IPS DF 4.7 (cell line): ENCODE data around the gene UGCG.
"Not testable (repeated sequence)": the region's sequence is repeated elsewhere in the genome, so short reads cannot be mapped to it uniquely, and the experiment has no call there.

Experiments
- DNase-seq: peaks from one replicate; pipeline ENCODE4 v3.0.0-alpha.2; 2013; ENCODE audit warnings: low spot score; ENCODE audit errors: extremely low read depth

Gene UGCG

GRCh38 chr9:111949919-111950318, 53.3 kb downstream of the UGCG start:
- DNase-seq, result no peak

DNA sequence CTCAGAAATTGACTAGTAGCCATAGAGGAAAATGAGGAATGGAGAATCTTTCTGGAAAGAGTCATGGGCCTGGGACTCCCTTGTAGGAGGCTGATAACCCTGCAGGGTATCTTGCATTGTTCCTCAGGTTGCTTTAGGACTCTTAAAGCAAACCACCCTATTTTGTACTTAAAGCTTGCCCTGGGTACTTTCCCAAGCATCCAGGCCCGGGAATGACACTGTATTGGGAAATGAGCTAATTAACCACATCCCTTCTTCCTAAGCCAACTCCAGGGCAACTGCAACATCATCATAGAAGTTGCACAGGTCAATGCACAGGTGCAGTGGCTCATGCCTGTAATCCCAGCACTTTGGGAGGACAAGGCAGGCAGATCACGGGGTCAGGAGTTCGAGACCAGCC, 55.9 kb downstream of the UGCG start:
- DNase-seq, result no peak

GRCh38 chr9:111953444-111953843, 56.8 kb downstream of the UGCG start:
- no peak for DNase-seq

DNA sequence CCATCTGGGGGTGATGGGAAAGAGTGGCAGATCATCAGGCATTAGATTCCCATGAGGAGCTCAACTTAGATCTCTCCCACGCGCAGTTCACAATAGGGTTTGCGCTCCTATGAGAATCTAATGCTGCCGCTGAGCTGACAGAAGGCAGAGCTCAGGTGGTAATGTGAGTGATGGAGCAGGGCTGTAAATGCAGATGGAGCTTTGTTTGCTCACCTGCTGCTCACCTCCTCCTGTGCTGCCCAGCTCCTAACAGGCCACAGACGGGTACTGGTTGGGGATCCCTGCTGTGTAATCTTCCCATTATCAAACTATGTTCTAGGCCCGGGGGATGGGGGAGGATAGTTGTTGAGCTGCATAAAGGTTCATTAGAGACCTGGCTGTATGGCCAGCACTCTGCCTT, 58.4 kb downstream of the UGCG start:
- no peak for DNase-seq

- DNase-seq, result no peak
Measured at GRCh38 chr9:111957856-111958631, 61.4 kb downstream of the UGCG start.

GRCh38 chr9:111959468-111960359, 63.1 kb downstream of the UGCG start:
- no peak for DNase-seq

DNA sequence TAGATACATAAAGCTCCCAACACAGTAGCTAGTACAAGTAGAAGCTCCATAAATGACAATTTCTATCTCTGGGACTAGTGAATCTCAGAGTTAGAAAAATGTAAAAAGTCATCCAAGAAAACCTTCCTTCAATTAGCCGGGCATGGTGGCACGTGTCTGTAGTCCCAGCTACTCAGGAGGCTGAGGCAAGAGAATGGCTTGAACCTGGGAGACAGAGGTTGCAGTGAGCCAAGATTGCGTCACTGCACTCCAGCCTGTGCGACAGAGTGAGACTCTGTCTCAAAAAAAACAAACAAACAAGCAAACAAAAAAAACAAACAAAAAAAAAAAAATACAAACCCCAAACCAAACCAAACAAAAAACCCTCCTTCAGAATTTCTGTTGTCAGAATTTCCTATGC, 63.9 kb downstream of the UGCG start:
- not testable (repeated sequence) for DNase-seq

GRCh38 chr9:111961009-111961408, 64.4 kb downstream of the UGCG start:
- DNase-seq, result no peak

DNA sequence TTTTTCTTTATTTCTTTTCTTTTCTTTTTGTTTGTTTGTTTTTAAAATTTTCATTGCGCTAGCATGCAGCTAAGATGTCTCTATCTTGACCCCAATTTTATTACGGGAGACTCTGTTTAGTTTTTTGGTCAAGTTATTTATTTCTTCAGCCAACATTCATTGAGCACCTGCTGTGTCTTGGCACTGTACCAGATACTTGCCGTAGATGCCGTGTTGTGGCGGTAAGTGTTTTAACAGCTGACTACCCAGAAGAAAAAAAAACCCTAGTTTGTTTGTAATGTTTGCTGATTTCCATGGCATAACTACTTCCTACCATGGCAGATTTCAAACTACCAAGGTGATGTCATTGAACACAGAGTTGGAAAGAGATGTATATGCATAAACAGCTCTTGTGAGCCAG, 65.0 kb downstream of the UGCG start:
- DNase-seq, result no peak

DNA sequence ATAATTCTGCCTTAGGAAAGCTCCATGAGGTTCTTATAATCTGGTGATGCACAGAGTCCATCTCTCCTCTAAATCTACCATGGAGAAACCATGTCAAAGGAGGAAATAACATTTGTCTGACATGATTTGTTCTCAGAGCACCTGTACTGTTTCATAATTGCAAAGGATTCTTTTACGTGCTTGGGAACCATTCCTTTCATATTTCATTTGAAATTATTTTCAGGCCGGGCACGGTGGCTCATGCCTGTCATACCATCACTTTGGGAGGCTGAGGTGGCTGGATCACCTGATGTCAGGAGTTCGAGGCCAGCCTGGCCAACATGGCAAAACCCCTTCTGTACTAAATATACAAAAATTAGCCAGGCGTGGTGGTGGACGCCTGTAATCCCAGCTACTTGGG, 65.4 kb downstream of the UGCG start:
- DNase-seq, result no peak

GRCh38 chr9:111963995-111964394, 67.4 kb downstream of the UGCG start:
- DNase-seq, result no peak

DNA sequence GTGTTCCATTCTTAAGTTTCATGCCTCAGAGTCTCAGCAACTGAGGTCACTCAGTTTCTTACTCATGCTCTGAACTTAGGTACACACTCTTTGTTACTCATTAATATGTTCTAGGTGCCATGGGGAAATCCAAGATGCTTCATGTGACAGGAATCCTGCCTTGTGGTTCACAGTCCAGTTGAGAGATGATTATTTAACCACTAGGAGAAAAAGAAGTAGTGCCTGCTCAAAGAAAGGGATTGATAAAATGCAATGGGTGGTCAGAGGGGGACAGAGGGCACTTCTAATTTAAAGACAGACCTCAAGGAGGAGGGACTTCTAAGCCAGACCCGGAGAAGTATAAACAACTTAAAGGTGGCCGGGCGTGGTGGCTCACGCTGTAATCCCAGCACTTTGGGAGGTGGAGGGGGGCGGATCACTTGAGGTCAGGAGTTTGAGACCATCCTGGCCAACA, 69.0 kb downstream of the UGCG start:
- no peak for DNase-seq

DNA sequence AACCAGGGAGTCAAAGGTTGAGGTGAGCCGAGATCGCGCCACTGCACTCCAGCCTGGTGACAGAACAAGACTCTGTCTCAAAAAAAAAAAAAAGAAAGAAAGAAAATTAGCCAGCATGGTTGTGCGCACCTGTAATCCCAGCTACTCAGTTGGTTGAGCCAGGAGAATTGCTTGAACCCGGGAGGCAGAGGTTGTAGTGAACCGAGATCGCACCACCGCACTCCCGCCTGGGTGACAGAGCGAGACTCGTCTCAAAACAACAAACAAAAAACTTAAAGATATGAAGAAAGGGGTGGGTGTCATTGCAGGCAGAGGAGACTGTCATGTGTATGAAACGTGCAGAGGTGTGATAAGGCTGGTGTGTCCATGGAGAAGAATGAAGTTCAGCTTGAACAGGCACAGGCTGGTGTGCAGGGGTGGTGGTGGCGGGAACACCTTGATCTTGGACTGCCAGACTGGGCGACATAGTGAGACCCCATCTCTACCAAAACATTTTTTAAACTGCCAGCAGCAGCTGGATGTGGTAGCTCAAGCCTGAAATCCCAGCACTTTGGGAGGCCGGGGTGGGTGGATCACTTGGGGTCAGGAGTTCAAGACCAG, 69.6 kb downstream of the UGCG start:
- DNase-seq, result no peak

- DNase-seq, result no peak
Measured at GRCh38 chr9:111966861-111967291, 70.3 kb downstream of the UGCG start.

- no peak for DNase-seq
Measured at GRCh38 chr9:111967621-111968020, 71.0 kb downstream of the UGCG start.

GRCh38 chr9:111969061-111969460, 72.4 kb downstream of the UGCG start:
- DNase-seq, result no peak

GRCh38 chr9:111969622-111970021, 73.0 kb downstream of the UGCG start:
- no peak for DNase-seq

GRCh38 chr9:111970827-111971226, 74.2 kb downstream of the UGCG start:
- DNase-seq, result no peak

GRCh38 chr9:111974092-111974681, 77.6 kb downstream of the UGCG start:
- DNase-seq, result no peak

DNA sequence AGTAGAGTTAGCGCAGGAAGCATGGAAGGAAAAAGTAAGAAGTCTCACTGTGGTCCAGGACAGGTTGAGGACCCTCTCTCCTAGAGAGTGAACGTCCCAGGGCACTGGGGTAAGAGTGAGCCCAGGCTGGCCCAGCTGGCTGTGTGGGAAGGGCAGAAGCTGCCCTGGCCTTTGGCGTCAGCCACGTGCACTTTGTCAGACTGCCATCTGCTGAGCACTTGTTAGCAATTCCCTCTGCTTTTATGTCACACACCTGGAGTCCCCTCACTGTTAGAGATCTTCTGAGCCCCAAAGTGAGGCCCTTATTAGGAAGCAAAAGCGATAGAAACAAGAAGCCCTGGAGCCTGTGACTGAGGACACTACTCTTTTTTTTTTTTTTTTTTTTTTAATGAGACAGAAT, 79.1 kb downstream of the UGCG start:
- DNase-seq, result peak; percentile 3

GRCh38 chr9:111978616-111979015, 82.0 kb downstream of the UGCG start:
- DNase-seq, result no peak

- no peak for DNase-seq
Measured at GRCh38 chr9:111979561-111979960, 82.9 kb downstream of the UGCG start.
